D341Med (cell line): ENCODE measurements around the gene VMP1.
"Not testable (repeated sequence)": the region's sequence is repeated elsewhere in the genome, so short reads cannot be mapped to it uniquely, and the experiment has no call there.

Experiments
- DNase-seq: peaks from one replicate; pipeline ENCODE4 v3.0.0; 2012; ENCODE audit warnings: low spot score

VMP1 gene

GRCh38 chr17:59841882-59842263, 134.4 kb downstream of the VMP1 start:
- DNase-seq, result not testable (repeated sequence)

- no peak for DNase-seq
Measured at GRCh38 chr17:59842901-59843652, 135.6 kb downstream of the VMP1 start.

- DNase-seq, result no peak
Measured at GRCh38 chr17:59844884-59845594, 137.6 kb downstream of the VMP1 start.

- peak; percentile 54 for DNase-seq
Measured at GRCh38 chr17:59845595-59846393, 138.3 kb downstream of the VMP1 start.

- no peak for DNase-seq
Measured at GRCh38 chr17:59846394-59847165, 139.1 kb downstream of the VMP1 start.

DNA sequence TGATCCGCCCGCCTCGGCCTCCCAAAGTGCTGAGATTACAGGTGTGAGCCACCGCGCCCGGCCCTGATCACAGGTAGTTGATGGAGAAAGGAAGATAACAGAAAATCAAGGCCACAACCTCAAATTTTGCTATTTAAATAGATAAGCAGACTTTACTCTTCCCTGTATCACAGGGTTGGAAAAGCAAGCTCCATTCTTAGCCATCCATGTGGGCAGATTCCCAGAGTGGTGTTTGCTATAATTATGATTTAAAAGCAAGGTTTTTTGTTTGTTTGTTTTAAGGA, 140.9 kb downstream of the VMP1 start:
- DNase-seq, result no peak

GRCh38 chr17:59848778-59849177, 141.3 kb downstream of the VMP1 start:
- no peak for DNase-seq

GRCh38 chr17:59850311-59850710, 142.9 kb downstream of the VMP1 start:
- DNase-seq, result not testable (repeated sequence)

- no peak for DNase-seq
Measured at GRCh38 chr17:59851439-59852375, 144.3 kb downstream of the VMP1 start.

DNA sequence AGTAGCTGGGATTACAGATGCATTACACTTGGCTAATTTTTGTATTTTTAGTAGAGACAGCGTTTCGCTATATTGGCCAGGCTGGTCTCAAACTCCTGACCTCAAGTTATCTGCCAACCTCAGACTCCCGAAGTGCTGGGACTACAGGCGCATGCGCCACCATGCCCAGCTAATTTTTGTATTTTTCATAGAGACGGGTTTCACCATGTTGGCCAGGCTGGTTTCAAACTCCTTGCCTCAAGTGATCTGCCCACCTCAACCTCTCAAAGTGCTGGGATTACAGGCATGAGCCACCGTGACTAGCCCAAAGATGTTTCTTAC, 145.4 kb downstream of the VMP1 start:
- DNase-seq, result not testable (repeated sequence)

DNA sequence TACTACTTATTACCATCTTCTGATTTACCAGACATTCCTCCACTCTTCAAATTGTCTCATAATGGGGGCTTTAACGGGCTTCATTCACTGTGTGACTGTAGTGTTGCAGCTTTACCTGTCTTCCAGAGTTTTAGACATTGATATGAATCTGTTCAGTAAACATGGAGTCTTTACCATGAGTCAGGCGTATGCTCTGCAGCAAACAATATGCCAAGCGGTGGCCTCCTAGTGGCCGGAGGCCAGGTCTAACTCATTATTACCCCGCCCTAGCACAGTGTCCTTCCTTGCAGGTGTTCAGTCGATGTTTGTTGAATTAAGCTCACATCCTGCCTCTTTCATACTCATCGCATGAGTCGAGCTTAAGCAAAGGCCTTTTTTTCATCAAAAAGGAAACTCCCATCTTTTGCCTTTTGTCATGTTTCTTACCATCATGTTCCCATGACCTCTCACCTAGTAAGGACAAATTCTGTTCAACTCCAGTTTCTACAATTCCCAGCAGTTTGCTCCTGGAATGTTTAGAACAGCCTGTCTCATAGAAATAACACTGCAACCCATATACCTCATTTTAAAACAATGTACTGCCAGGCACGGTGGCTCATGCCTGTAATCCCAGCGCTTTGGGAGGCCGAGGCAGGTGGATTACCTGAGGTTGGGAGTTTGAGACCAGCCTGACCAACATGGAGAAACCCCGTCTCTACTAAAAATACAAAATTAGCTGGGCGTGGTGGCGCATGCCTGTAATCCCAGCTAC, 145.9 kb downstream of the VMP1 start:
- peak; percentile 54 for DNase-seq

- not testable (repeated sequence) for DNase-seq
Measured at GRCh38 chr17:59853919-59854729, 146.7 kb downstream of the VMP1 start.

DNA sequence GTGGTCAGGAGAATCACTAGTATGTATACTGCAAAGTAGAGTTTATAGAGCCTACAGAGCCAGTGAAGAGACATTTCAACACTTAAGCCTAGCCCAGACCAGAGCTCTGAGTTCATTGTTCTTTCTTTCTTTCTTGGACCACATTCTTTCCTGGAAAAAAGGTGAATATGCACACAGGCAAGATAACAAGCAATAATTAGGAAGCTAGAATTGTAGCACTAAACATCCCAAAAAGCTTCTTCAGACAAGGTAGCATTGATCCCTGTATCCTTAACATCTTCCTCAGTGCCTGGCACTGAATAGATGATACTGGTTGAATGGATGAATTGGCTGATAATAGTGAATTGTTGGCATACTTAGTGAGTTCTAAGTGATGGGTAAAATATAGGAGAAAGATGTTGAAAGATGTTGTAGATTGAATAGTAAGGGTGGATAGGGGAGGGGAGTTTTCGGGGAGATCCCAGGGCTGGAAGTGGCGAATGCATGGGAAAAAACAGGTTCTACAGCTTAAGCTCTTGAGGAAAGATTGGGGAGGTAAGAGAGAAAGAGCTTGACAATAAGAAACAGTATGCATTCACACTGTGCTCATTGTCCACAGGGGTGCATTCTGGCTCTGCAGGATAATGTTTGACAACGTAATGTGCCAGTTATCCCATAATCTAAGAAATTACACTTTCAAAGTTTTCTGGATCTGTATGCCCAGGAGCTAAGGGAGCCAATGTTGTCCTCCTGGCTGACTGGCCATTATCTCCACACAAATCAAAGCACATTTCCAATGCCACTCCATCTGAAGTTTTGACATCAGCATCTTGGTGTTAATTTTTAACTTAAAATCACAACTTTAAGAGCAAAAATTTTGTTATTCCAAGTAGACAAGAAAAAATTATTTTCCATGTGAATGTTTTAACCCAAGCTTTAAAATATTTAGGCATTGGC, 149.7 kb downstream of the VMP1 start:
- no peak for DNase-seq

DNA sequence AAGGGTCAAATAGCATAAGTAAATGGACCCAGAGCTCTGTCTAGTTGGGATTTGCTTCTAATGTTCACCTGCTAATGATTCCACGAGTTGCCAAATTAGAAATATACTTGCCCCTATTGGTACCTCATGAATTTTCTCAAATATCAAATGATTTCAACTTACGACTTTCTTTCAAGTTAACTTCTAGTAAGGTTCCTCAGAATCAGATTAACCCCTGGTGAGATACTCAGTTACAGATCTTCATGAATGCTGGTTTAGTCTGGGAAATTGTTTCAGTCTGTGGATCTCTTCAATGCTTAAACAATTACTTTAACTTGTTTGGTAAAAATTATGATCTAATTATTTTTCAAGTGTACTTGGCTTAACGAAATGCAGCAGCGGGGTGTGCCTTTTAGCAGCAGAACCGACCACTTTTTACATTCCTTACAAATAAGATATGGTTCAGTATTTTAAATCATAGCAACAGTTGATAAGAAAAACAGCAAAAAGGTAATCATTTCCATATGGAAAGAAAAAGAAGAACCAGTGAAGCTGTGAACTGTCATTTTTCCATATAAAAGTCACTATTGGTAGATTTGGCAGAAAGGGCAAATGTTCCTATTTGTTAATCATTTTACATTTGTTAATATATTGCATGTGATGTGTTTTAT, 150.8 kb downstream of the VMP1 start:
- no peak for DNase-seq

GRCh38 chr17:59858932-59859331, 151.5 kb downstream of the VMP1 start:
- DNase-seq, result no peak

GRCh38 chr17:59859444-59860025, 152.1 kb downstream of the VMP1 start:
- DNase-seq, result no peak

DNA sequence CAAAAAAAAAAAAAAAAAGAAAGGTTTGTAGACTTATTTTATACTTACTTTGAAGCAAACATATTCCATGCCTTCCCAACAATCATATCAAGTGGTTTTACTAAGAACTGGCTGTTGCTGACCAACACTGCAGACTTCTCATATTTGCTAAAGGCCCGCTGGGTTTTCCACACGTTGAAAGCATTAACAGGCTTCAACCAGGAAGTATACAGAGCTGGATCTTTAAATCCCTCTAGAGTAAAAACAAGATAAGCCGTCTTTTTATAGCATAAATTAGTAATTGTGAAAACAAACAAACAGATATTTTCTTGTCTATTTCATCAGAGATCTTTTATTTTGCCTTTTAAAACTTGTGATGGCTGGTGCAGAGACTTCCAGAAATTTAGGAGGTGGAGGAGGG, 156.2 kb downstream of the VMP1 start:
- DNase-seq, result no peak

DNA sequence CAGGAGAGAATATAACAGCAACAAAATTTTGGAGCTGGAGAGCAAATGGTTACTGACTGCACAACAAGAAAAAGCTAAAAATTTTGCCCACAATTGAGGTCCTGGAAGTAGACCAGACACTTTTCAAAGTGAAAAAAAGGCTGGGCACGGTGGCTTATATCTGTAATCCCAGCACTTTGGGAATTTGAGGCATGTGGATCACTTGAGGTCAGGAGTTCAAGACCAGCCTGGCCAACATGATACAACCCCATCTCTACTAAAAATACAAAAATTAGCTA, 162.4 kb downstream of the VMP1 start:
- no peak for DNase-seq
